ENCODE data around the gene IL22RA1.

IL22RA1 gene

DNA sequence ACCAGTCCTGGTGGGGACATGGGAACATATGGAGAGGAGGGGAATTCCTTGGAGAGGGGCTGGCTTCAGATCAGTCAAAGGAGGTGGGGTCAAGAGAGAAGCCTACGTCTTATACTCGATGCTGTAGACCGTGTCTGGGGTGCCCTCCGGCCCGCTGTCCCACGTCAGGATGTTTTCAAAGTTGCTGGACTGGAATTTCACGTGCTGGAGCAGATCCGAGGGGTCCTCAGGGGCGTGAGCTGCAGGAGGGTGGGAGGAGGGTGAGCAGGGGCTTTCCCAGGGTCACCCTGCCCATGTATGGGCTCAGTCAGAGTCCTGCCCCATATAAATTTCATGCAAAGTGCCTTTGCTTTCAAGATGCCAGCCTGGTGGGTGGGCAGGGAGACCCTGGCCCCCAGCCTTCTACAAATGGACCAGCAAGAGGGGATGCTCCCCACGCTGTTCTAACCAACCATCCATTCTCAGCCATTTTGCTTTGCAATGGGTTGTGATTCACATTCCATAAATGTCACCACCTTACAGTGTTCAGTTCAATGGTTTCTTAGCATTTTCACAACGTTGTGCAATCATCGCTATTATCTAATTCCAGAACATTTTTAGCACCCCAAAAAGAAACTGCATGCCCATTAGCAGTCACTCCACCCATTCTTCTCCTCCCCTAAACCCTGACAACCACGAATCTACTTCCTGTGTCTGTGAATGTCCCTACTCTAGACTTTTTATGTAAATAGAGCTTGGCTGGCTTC, 4.3 kb downstream of the IL22RA1 start:
- DNase-seq (ENCODE audit: low read depth): no peak

- DNase-seq (ENCODE audit: low read depth): no peak
Measured at GRCh38 chr1:24136956-24137539, 5.9 kb downstream of the IL22RA1 start.

GRCh38 chr1:24134376-24134775, 8.6 kb downstream of the IL22RA1 start:
- no peak for DNase-seq (ENCODE audit: low read depth)

DNA sequence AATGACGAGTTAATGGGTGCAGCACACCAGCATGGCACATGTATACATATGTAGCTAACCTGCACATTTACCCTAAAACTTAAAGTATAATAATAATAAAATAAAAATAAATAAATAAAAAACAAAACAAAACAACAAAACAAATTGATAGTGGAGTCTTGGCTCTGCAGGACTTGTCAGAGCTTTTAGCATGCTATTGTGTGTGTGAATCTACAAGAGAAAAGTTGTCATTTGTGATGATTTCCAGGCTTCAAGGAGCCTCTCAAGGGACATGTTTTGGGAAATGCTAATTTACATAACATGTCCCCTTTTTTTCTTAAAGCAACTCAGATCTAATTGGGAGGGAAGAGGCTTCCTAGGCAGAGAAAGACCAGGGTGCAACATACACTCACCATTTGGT, 9.1 kb downstream of the IL22RA1 start:
- no peak for DNase-seq (ENCODE audit: low read depth)

- no peak for DNase-seq (ENCODE audit: low read depth)
Measured at GRCh38 chr1:24130385-24130784, 12.6 kb downstream of the IL22RA1 start.

DNA sequence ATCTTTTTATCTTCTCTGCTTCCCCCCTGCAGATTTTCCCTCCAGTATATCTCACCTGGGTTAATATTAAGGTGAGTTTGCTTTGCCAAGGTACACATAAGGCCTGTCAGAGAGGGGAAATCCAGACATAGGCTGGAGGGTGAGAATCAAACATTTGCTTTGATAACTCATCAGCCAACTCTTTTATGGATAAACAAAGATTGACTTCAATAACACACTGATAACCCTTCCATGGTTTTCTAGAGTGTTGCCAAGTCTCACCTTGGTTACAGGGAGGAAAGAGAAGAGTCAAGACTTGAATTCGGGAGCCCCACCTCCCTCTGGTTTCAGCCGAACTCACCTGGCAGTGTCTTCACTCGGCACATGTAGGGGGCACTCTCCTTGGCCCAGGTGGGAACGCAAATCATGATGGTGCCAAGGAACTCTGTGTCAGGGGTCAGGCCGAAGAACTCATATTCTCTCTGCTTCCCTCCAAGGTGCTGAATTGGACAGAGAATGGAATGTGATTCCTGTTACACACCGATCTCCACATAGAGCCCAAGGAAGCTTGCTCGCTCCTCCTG, 15.1 kb downstream of the IL22RA1 start:
- no peak for DNase-seq (ENCODE audit: low read depth)

- no peak for DNase-seq (ENCODE audit: low read depth)
Measured at GRCh38 chr1:24127134-24127800, 15.7 kb downstream of the IL22RA1 start.

DNA sequence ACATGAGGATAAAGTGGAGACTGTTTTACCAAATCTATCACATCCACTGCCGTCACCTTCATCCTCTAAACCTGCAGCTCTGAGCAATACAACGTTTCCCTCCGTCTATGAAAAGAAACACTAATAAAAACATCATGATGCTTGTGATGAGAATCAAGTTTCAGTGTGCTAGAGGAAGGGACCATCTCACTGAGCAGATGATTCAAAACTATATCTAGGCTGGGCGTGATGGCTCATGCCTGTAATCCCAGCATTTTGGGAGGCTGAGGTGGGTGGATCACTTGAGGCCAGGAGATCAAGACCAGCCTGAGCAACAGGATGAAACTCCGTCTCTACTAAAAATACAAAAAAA, 16.3 kb downstream of the IL22RA1 start:
- no peak for DNase-seq (ENCODE audit: low read depth)

DNA sequence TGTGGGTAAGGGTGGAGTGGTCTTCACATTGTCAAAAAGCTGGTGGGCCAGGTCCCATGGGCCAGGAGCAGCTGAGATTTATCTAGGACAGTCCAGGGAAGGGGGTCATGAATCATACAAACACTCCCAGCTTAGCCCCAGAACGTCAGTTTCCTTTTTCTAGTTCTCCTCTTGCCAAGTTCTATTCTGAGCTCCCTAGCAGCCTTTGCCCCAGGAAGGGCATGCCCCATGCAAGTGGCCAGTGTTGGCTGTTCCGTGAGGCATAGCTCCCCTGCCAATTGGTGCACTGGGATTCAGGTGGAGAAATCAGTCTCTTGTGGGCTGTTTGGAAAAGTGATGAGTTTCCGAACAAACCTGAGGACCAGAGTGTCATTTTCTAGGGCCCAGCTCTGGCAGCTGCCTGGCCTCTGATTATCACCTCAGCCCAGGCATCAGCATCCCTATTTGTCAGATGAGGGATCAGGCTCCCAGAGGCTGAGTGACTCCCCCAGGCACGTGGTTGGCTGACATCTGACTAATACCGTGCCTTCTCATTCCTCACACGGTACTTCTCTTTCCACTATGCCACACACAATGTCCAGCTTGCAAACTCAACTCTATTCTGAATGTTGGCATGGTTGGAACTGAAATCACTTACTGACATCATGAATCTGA, 16.8 kb downstream of the IL22RA1 start:
- no peak for DNase-seq (ENCODE audit: low read depth)

- DNase-seq (ENCODE audit: low read depth): no peak
Measured at GRCh38 chr1:24125456-24125855, 17.5 kb downstream of the IL22RA1 start.

DNA sequence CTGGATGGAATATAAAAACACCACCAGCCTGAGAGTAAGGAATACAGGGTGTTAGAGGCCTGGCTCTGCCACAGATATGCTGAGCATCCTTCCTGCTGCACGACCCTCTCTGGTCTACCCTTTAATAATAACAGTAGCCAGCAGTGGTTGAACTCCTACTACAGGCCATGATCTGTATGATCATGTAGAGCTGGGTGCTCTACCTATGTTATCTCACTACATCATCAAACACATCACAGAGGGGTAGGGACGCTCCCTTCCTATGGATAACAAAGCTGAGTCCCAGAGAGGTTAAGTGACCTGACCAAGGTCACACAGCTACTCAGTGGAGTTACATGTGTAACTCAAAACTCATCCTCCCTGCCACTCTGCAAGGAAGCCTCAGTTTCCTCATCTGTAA, 18.0 kb downstream of the IL22RA1 start:
- DNase-seq (ENCODE audit: low read depth): no peak

DNA sequence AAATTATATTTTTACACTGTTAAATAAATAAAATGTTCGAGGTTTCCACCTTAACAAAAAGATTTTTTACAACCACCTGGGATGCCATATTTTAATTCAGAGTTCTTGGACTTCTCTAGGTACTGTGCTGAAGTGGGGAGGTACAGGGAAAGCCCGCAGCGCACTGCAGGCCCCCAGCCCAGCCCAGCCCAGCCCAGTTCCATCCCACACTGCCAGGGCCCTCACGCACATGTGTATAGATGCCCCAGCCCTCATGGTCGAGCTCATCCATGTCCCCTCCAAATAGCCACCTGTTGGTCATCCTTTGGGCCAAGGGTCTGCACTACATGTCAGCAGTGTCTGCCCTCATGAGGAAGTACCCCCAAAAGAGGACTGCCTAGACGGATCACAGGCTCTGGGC, 19.3 kb downstream of the IL22RA1 start:
- DNase-seq (ENCODE audit: low read depth): no peak

- DNase-seq (ENCODE audit: low read depth): no peak
Measured at GRCh38 chr1:24122776-24123175, 20.2 kb downstream of the IL22RA1 start.

GRCh38 chr1:24121406-24121805, 21.5 kb downstream of the IL22RA1 start:
- DNase-seq (ENCODE audit: low read depth): no peak

DNA sequence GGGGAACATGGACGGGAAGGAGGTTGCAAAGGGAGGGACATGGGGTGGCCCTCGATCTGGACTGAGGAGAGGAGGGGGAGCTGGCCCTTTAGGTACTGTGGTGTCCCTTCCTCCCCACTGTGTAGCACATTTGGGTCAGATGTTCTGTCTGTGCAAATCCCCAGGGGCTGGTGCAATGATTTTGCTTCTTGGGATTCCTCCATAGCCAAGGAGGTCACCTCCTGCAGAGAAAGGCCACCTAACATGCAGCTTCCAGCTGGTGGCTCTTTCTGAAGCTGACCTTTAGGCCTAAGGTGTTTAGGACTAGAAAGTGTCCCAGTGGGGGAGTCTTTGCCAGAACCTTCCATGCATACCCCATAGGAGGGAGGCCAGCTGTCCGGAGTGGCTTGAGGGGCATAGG, 22.0 kb downstream of the IL22RA1 start:
- DNase-seq (ENCODE audit: low read depth): no peak

GRCh38 chr1:24119859-24120756, 22.8 kb downstream of the IL22RA1 start:
- no peak for DNase-seq (ENCODE audit: low read depth)

GRCh38 chr1:24119489-24119858, 23.5 kb downstream of the IL22RA1 start:
- DNase-seq (ENCODE audit: low read depth): no peak

GRCh38 chr1:24118410-24119242, 24.3 kb downstream of the IL22RA1 start:
- no peak for DNase-seq (ENCODE audit: low read depth)

- DNase-seq (ENCODE audit: low read depth): no peak
Measured at GRCh38 chr1:24117722-24118409, 25.1 kb downstream of the IL22RA1 start.

- no peak for DNase-seq (ENCODE audit: low read depth)
Measured at GRCh38 chr1:24117132-24117531, 25.8 kb downstream of the IL22RA1 start.
